Sciatic nerve (tissue), 2 donors: ENCODE measurements around the gene CDK17. TPM values are rescaled to one million over a fixed set of nuclear protein-coding genes. Genes with fewer than 3 reads are reported as not detected.

Source experiments
- ATAC-seq: fragments of 200-7000 bp; cut with Tn5 transposase; one replicate; pipeline ENCODE4 v1.9.1; 2020; ENCODE audit warnings: mild to moderate bottlenecking, moderate library complexity
- DNase-seq: peaks from one replicate; pipeline ENCODE4 v3.0.0-alpha.2; 2020; ENCODE audit warnings: low spot score
- intact Hi-C: fragments of 100-400 bp; cut with DNase I; formaldehyde crosslinking; loops from one replicate; pipeline ENCODE4 v1.14.2; 2022
- total RNA-seq: library from RNA; stranded (reverse); fragmentation: NEBNext Ultra II Directional; extraction: Animal tissue kit (Norgen Biotek cat#: 25700); gene quantifications from one replicate; pipeline ENCODE4 v1.2.1, GENCODE V29; 2021
- donor health status: DM: no; HTN: no; CAD: no.
- donor health status: DM: no; HTN: no; CAD: no.

The CDK17 gene
- total RNA-seq, 1 donor from 2014 or later: 77.6 TPM

DNA sequence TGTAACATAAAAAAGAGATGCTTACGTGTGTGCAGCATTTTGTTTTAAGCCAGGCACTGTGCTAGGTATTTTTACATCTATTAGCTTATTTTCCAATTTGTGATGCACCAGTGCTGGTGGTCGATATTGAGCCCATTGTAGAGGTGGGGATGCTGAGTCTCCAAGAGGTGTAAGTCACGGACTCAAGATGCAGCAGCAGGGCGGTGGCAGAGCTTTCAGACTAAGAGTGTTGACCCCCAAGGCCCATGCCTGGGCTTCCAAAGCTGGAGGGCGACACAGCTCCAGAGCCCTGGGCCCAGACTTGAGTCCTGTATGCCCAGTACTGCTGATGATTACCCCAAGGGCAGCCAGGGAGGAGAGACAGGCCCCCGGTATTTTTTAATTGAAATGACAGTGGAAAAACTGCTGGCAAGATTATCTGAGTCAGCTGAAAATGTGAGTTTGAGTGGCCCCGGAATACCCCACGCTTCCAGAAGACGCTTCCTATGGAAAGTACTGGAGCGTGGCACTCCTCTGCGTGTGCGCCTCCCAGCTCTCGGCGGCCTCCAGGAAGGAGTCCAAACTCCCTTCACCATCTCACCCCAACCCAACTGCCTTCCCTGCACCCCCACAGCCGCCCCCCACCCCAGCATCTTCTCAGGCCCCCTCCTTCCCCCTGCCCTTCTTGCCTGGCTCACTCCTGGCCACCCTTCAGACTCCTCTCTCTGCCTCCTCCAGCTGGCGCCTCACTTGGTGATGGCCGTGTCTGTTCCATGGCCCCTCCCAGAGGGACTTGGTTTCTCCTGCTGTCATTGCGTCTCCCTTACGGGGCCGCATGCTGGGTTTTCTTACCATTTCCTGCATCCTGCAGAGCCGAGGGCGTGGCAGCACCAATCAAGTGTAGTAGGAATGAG is 165.4 kb downstream of the CDK17 start:
- intact Hi-C loops: no loop called here
- ATAC-seq (no peak), DNase-seq (no peak)

DNA sequence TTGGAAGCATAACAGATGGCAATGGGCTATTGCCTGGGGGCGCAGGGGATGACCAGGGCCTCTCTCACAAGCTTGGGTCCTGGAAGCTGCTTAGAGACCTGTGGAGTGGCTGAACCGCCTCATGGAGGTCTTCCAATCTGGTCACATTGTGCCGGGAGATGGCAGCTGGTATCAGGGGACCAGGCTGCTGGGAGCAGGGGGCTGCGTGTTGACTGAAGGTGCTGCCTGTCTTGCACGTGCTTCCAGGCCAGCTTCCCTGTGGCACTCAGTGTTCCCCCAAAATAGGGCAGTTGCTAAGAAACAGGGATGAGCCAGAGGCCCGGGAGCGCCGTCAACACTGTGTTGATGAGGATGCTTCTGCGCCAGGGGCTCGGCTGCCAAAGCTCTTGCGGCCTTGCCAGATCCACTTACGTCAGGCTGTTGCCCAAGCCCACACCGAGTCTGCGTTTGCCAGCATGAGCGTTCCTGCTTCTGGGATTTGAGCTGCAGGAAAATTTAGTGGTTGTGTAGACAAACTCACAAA is 166.2 kb downstream of the CDK17 start:
- peak; percentile 88 for DNase-seq
- peak; percentile 88 for ATAC-seq
- intact Hi-C loops: no loop called here

- no peak for DNase-seq
- intact Hi-C loops: no loop called here
- ATAC-seq: peak; percentile 53
These were observed 167.1 kb downstream of the CDK17 start for GRCh38 chr12:96233168-96233567.

GRCh38 chr12:96230646-96231045 is 169.6 kb downstream of the CDK17 start:
- ATAC-seq: no peak
- intact Hi-C loops: no loop called here
- no peak for DNase-seq

DNA sequence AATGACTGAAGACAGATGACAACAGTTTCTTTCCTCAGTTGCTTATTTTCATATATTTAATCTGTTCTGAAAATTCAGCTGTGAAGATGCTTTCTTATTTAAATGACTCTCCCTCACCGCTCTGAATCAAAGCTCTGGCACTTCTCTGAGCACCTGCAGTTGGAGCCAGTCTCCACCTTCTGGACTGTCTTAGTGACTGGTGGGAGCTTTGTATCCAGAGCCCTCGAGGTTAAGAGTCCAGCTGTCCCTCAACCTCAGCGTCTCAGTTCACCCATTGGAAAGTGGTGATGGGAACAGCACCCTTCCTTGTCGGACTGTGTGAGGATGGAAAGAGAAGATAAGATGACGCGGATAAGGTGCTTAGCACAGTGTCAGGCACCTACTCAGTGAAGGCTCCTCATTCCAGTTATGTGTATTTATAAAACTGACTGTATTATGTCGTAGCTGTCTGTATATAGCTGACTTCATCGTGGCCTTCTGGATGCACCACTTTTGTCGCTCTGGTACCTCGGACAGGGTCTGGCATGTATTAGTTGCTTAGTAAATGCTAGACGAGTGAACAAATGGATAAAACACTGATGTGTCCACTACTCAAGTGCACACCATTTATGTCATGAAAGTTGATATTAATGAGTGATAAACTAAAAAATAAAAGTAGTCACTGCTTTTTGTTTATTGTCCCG is 171.5 kb downstream of the CDK17 start:
- intact Hi-C loops: no loop called here
- no peak for ATAC-seq
- no peak for DNase-seq

Other genes starting within 250 kb of the CDK17 start
- gene ELK3, start 206.1 kb downstream of the CDK17 start, total RNA-seq: 30.2 TPM
- 1.2 TPM for gene CFAP54, start 89.1 kb upstream of the CDK17 start, total RNA-seq